ENCODE data around the gene MTCL3.

DNA sequence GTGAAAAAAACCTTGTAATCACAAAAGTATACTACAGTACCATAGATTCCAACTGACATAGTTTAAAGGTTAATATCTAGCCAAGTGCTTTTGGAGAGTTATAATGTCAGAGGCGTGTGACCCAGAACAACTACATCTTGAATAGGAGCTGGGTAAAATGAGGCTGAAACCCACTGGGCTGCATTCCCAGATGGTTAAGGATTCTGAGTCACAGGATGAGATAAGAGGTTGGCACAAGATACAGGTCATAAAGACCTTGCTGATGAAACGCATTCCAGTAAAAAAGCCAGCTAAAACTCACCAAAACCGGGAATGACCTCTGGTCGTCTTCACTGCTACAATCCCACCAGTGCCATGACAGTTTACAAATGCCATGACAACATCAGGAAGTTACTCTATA, 37.5 kb downstream of the MTCL3 start:
- no peak for TF ChIP-seq YY1 (IDR thresholded peaks at IDR 0.05; ENCODE audit: insufficient read depth, insufficient read length)
- TF ChIP-seq SUZ12 (IDR thresholded peaks at IDR 0.05; ENCODE audit: extremely low read depth, insufficient read depth, insufficient read length), result no peak

Measured in NT2/D1 (cell line).